ENCODE data around the gene SERPINB3. TPM values are rescaled to one million over a fixed set of nuclear protein-coding genes. Genes with fewer than 3 reads are reported as not detected.
A peak's percentile ranks its signal among the peaks of the same experiment; 100 is the strongest.
"Not testable (repeated sequence)": the region's sequence is repeated elsewhere in the genome, so short reads cannot be mapped to it uniquely, and the experiment has no call there.

The SERPINB3 gene
- 0.08 and 0.19 TPM in 2 replicates for polyA plus RNA-seq (2013)

DNA sequence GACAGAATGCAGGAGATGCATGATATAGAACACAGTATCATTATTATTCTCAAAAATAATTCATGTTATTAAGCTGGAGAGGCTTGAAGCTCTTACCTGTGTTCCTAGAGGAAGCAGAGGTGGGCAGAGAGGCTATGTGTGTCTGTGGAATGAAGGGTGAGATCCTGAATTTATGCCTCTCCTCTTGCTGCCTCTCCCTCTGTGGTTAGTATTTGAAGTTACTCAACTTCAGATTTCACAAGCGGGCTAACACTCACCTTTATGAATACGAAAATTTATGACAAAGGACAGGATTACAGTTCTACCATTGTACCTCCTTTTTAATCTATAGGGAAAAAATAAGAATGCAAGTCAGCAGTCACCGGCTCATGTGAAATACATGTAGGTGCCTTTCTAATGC, at the start of gene SERPINB3:
Gene SERPINB3, minus strand, starts transcription at position 144 of the 400 bp plus-strand sequence. CDS start 677 bp downstream, outside the sequence.
- no CpG with 5 or more reads among the region's 3 CpGs for whole genome bisulfite sequencing (ENCODE audit: extremely low coverage, insufficient coverage, insufficient read length)
- H4K8ac ChIP-seq (ENCODE audit: low read depth, low read length); H3K27me3 ChIP-seq (ENCODE audit: insufficient read depth, low read length); H3K79me1 ChIP-seq (ENCODE audit: low read length); H4K12ac ChIP-seq (ENCODE audit: low read depth, low read length); H3K4me2 ChIP-seq (ENCODE audit: low read length); H2BK120ac ChIP-seq (ENCODE audit: insufficient read depth, low read length, poor library complexity); DNase-seq; H3K23ac ChIP-seq (ENCODE audit: low read length); H2AK5ac ChIP-seq (ENCODE audit: low read length); H3K36me3 ChIP-seq (ENCODE audit: control insufficient read depth in 1 of 2, insufficient read depth in 2 of 2, low read length in 2 of 2); H3K4ac ChIP-seq (ENCODE audit: low read depth, low read length); H3K18ac ChIP-seq (ENCODE audit: low read length); H3K9me3 ChIP-seq (ENCODE audit: insufficient read depth, low read depth, low read length); H3K27ac ChIP-seq (ENCODE audit: low read depth, low read length); H2BK5ac ChIP-seq (ENCODE audit: low read depth, low read length, poor library complexity); H3K79me2 ChIP-seq (ENCODE audit: control insufficient read depth, insufficient read depth, low read length, poor library complexity); H3K4me1 ChIP-seq (ENCODE audit: control insufficient read depth in 1 of 2, insufficient read depth in 2 of 2, low read length in 2 of 2); H2AFZ ChIP-seq (ENCODE audit: insufficient read depth, low read length, poor library complexity); H2BK12ac ChIP-seq (ENCODE audit: low read length); H3K4me3 ChIP-seq (ENCODE audit: low read depth, low read length); H3K9ac ChIP-seq (ENCODE audit: low read length); H4K91ac ChIP-seq (ENCODE audit: low read depth, low read length); H3K14ac ChIP-seq (ENCODE audit: low read length): not testable (repeated sequence)

DNA sequence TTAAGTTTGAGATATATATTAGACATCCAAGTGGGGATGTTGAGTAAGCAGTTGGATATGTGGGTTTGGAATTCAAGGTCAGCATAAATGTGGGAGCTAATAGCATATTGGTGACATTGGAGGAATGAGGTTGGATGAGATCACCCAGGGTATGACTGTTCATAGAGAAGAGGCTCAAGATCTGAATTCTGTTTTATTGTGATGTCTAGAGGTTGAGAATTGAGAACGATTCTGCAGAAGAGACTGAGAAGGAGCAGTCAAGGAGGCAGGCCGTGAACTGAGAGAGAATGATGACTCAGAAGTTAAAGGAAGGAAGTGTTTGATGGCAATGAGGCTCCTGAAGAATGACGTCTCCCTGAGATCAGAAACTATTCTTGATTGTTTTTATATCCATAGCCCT, 47.0 kb upstream of the SERPINB3 start:
- H3K23ac ChIP-seq (ENCODE audit: low read length), result no peak overlapping the region
- no peak overlapping the region for H4K12ac ChIP-seq (ENCODE audit: low read depth, low read length)
- H4K91ac ChIP-seq (ENCODE audit: low read depth, low read length), result no peak overlapping the region
- H2AK5ac ChIP-seq (ENCODE audit: low read length), result no peak overlapping the region
- H3K4ac ChIP-seq (ENCODE audit: low read depth, low read length), result no peak overlapping the region
- no peak overlapping the region for H2BK120ac ChIP-seq (ENCODE audit: insufficient read depth, low read length, poor library complexity)
- no peaks in the 10 kb centered on the region for H3K79me2 ChIP-seq (ENCODE audit: control insufficient read depth, insufficient read depth, low read length, poor library complexity)
- H3K79me1 ChIP-seq (ENCODE audit: low read length), result no peaks in the 10 kb centered on the region
- no peak overlapping the region for H3K9ac ChIP-seq (ENCODE audit: low read length)
- no peaks in the 10 kb centered on the region for H3K27me3 ChIP-seq (ENCODE audit: insufficient read depth, low read length)
- H3K14ac ChIP-seq (ENCODE audit: low read length), result no peak overlapping the region
- WGBS (ENCODE audit: extremely low coverage, insufficient coverage, insufficient read length), result no CpG with 5 or more reads among the region's 3 CpGs
- no peak overlapping the region for H2BK12ac ChIP-seq (ENCODE audit: low read length)
- no peak overlapping the region for H2AFZ ChIP-seq (ENCODE audit: insufficient read depth, low read length, poor library complexity)
- no peak overlapping the region for H2BK5ac ChIP-seq (ENCODE audit: low read depth, low read length, poor library complexity)
- no peak overlapping the region for H3K4me2 ChIP-seq (ENCODE audit: low read length)
- H3K27ac ChIP-seq (ENCODE audit: low read depth, low read length), result no peak overlapping the region
- peak; percentile 40 to 88 for DNase-seq
- H3K4me1 ChIP-seq (ENCODE audit: control insufficient read depth in 1 of 2, insufficient read depth in 2 of 2, low read length in 2 of 2), result no peaks in the 10 kb centered on the region
- no peak overlapping the region for H3K4me3 ChIP-seq (ENCODE audit: low read depth, low read length)
- no peak overlapping the region for H3K18ac ChIP-seq (ENCODE audit: low read length)
- H3K36me3 ChIP-seq (ENCODE audit: control insufficient read depth in 1 of 2, insufficient read depth in 2 of 2, low read length in 2 of 2), result no peaks in the 10 kb centered on the region
- H4K8ac ChIP-seq (ENCODE audit: low read depth, low read length), result no peak overlapping the region
- H3K9me3 ChIP-seq (ENCODE audit: insufficient read depth, low read depth, low read length), result peaks cover 1% of the 10 kb centered on the region

GRCh38 chr18:63707816-63708215, 46.1 kb upstream of the SERPINB3 start:
- no peak overlapping the region for H4K12ac ChIP-seq (ENCODE audit: low read depth, low read length)
- no peak overlapping the region for H4K8ac ChIP-seq (ENCODE audit: low read depth, low read length)
- H2BK12ac ChIP-seq (ENCODE audit: low read length), result no peak overlapping the region
- no peak overlapping the region for H3K4ac ChIP-seq (ENCODE audit: low read depth, low read length)
- H2AFZ ChIP-seq (ENCODE audit: insufficient read depth, low read length, poor library complexity), result no peak overlapping the region
- H2BK5ac ChIP-seq (ENCODE audit: low read depth, low read length, poor library complexity), result no peak overlapping the region
- H4K91ac ChIP-seq (ENCODE audit: low read depth, low read length), result no peak overlapping the region
- DNase-seq, result peak; percentile 59 to 97
- no peaks in the 10 kb centered on the region for H3K27me3 ChIP-seq (ENCODE audit: insufficient read depth, low read length)
- no peak overlapping the region for H2BK120ac ChIP-seq (ENCODE audit: insufficient read depth, low read length, poor library complexity)
- H3K14ac ChIP-seq (ENCODE audit: low read length), result no peak overlapping the region
- no peak overlapping the region for H2AK5ac ChIP-seq (ENCODE audit: low read length)
- no peak overlapping the region for H3K4me3 ChIP-seq (ENCODE audit: low read depth, low read length)
- no peak overlapping the region for H3K27ac ChIP-seq (ENCODE audit: low read depth, low read length)
- peaks cover 1% of the 10 kb centered on the region for H3K9me3 ChIP-seq (ENCODE audit: insufficient read depth, low read depth, low read length)
- H3K36me3 ChIP-seq (ENCODE audit: control insufficient read depth in 1 of 2, insufficient read depth in 2 of 2, low read length in 2 of 2), result no peaks in the 10 kb centered on the region
- H3K79me2 ChIP-seq (ENCODE audit: control insufficient read depth, insufficient read depth, low read length, poor library complexity), result no peaks in the 10 kb centered on the region
- WGBS (ENCODE audit: extremely low coverage, insufficient coverage, insufficient read length), result no CpG with 5 or more reads among the region's 1 CpG
- H3K4me1 ChIP-seq (ENCODE audit: control insufficient read depth in 1 of 2, insufficient read depth in 2 of 2, low read length in 2 of 2), result no peaks in the 10 kb centered on the region
- H3K23ac ChIP-seq (ENCODE audit: low read length), result no peak overlapping the region
- H3K4me2 ChIP-seq (ENCODE audit: low read length), result no peak overlapping the region
- no peak overlapping the region for H3K18ac ChIP-seq (ENCODE audit: low read length)
- no peak overlapping the region for H3K9ac ChIP-seq (ENCODE audit: low read length)
- H3K79me1 ChIP-seq (ENCODE audit: low read length), result no peaks in the 10 kb centered on the region

- Histone ChIP-seq H3K36me3 (ENCODE audit: control insufficient read depth in 1 of 2, insufficient read depth in 2 of 2, low read length in 2 of 2) (no peaks in the 10 kb centered on the region), H3K14ac (ENCODE audit: low read length) (no peak overlapping the region), H4K8ac (ENCODE audit: low read depth, low read length) (no peak overlapping the region), H3K4me1 (ENCODE audit: control insufficient read depth in 1 of 2, insufficient read depth in 2 of 2, low read length in 2 of 2) (no peaks in the 10 kb centered on the region), H3K4me3 (ENCODE audit: low read depth, low read length) (no peak overlapping the region), H3K9me3 (ENCODE audit: insufficient read depth, low read depth, low read length) (peaks cover 1% of the 10 kb centered on the region), H3K23ac (ENCODE audit: low read length) (no peak overlapping the region), H3K9ac (ENCODE audit: low read length) (no peak overlapping the region), H3K79me1 (ENCODE audit: low read length) (no peaks in the 10 kb centered on the region), H2AK5ac (ENCODE audit: low read length) (no peak overlapping the region), H3K18ac (ENCODE audit: low read length) (no peak overlapping the region), H3K27ac (ENCODE audit: low read depth, low read length) (no peak overlapping the region), H2AFZ (ENCODE audit: insufficient read depth, low read length, poor library complexity) (no peak overlapping the region), H3K79me2 (ENCODE audit: control insufficient read depth, insufficient read depth, low read length, poor library complexity) (no peaks in the 10 kb centered on the region), H3K4ac (ENCODE audit: low read depth, low read length) (no peak overlapping the region), H2BK120ac (ENCODE audit: insufficient read depth, low read length, poor library complexity) (no peak overlapping the region), H2BK12ac (ENCODE audit: low read length) (no peak overlapping the region), H2BK5ac (ENCODE audit: low read depth, low read length, poor library complexity) (no peak overlapping the region), H3K4me2 (ENCODE audit: low read length) (no peak overlapping the region), H3K27me3 (ENCODE audit: insufficient read depth, low read length) (no peaks in the 10 kb centered on the region), H4K91ac (ENCODE audit: low read depth, low read length) (no peak overlapping the region), H4K12ac (ENCODE audit: low read depth, low read length) (no peak overlapping the region)
- WGBS (ENCODE audit: extremely low coverage, insufficient coverage, insufficient read length), result no CpG with 5 or more reads among the region's 2 CpGs
- DNase-seq, result no peak
These were observed 43.7 kb upstream of the SERPINB3 start for GRCh38 chr18:63705401-63705800.
